OCI-LY1 (cell line): ENCODE results near the gene SOCS7.

ENCODE experiments used
- H2AFZ ChIP-seq: fragments of 200-600 bp; sonication (generic), shearing (Covaris generic); 2 replicates; pipeline ENCODE4 v1.6.0; 2014; ENCODE audit warnings: antibody characterized with exemption, mild to moderate bottlenecking, low read length
- H3F3A ChIP-seq: fragments of 200-600 bp; sonication (generic), shearing (Covaris generic); 2 replicates; pipeline ENCODE4 v1.6.0; 2014; ENCODE audit warnings: mild to moderate bottlenecking, antibody characterized with exemption, low read length, moderate library complexity; ENCODE audit not compliant: insufficient read depth
- H3K27ac ChIP-seq: fragments of 200-600 bp; sonication (generic); 2 replicates; pipeline ENCODE4 v1.5.1; 2014; ENCODE audit warnings: low read length, mixed run types, mild to moderate bottlenecking, low read depth; ENCODE audit not compliant: poor library complexity, severe bottlenecking
- H3K27me3 ChIP-seq: fragments of 200-600 bp; sonication (generic); 2 replicates; pipeline ENCODE4 v1.6.0; 2014; ENCODE audit warnings: antibody characterized with exemption, mild to moderate bottlenecking, low read length, moderate library complexity; ENCODE audit not compliant: insufficient read depth
- H3K36me3 ChIP-seq: fragments of 200-600 bp; sonication (generic); 2 replicates; pipeline ENCODE4 v1.6.1; 2014; ENCODE audit warnings: mild to moderate bottlenecking, antibody characterized with exemption, low read length, moderate library complexity, mixed read lengths; ENCODE audit not compliant: insufficient read depth
- H3K4me1 ChIP-seq: fragments of 200-600 bp; sonication (generic); 2 replicates; pipeline ENCODE4 v1.5.1; 2014; ENCODE audit warnings: mild to moderate bottlenecking, low read length, moderate library complexity; ENCODE audit not compliant: insufficient read depth, severe bottlenecking
- H3K4me2 ChIP-seq: fragments of 200-600 bp; sonication (generic), shearing (Covaris generic); 2 replicates; pipeline ENCODE4 v1.6.1; 2014; ENCODE audit warnings: low read length
- H3K4me3 ChIP-seq: fragments of 200-600 bp; sonication (generic); 2 replicates; pipeline ENCODE4 v1.5.1; 2014; ENCODE audit warnings: low read length, low read depth, mild to moderate bottlenecking, mixed read lengths; ENCODE audit not compliant: poor library complexity, severe bottlenecking
- H3K79me2 ChIP-seq: fragments of 200-600 bp; shearing (Covaris generic); 2 replicates; pipeline ENCODE4 v1.6.1; 2016; ENCODE audit warnings: mixed run types, low read length, mixed read lengths; ENCODE audit not compliant: insufficient read depth
- H3K9ac ChIP-seq: fragments of 200-600 bp; sonication (generic), shearing (Covaris generic); 2 replicates; pipeline ENCODE4 v1.6.1; 2014; ENCODE audit warnings: mild to moderate bottlenecking, low read length, mixed read lengths
- H3K9me2 ChIP-seq: fragments of 200-600 bp; sonication (generic), shearing (Covaris generic); 2 replicates; pipeline ENCODE4 v1.6.1; 2014; ENCODE audit warnings: low read depth, mild to moderate bottlenecking, low read length, mixed read lengths
- H3K9me3 ChIP-seq: fragments of 200-600 bp; shearing (Covaris generic); 2 replicates; pipeline ENCODE4 v1.6.1; 2014; ENCODE audit warnings: low read length, mixed read lengths
- H4K20me1 ChIP-seq: fragments of 200-600 bp; sonication (generic), shearing (Covaris generic); 2 replicates; pipeline ENCODE4 v1.6.0; 2016; ENCODE audit warnings: mild to moderate bottlenecking, low read length; ENCODE audit not compliant: insufficient read depth
- CTCF ChIP-seq: fragments of 200-600 bp; sonication (generic), shearing (Covaris generic); IDR thresholded peaks from 2 replicates; pipeline ENCODE4 v1.5.1; 2017; ENCODE audit warnings: mild to moderate bottlenecking, antibody characterized with exemption, low read length, moderate library complexity, mixed read lengths
- EZH2 ChIP-seq: fragments of 200-600 bp; sonication (generic), shearing (Covaris generic); IDR thresholded peaks from 2 replicates; pipeline ENCODE4 v1.8.0; 2017; ENCODE audit warnings: borderline replicate concordance, mixed run types, mild to moderate bottlenecking, antibody characterized with exemption, low read length, moderate library complexity, mixed read lengths

The SOCS7 gene

DNA sequence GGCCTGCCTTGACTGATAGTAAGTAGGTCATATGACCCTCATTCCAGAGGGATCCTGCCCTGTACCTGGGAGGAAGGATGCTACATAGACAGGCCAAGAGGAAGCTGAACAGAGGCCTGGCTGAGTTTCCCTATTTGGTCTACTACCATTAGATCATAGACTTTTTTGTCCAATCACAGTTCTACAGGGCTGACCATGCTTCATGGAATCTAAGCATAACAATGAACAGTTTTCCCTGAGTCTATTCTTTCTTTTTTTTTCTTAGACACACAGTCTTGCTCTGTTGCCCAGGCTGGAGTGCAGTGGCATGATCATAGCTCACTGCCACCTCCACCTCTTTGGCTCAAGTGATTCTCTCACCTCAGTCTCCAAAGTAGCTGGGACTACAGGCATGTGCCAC is 11.8 kb upstream of the SOCS7 start:
- no peaks in the 10 kb centered on the region; the same call in 1 of the 2 replicates for H3K27me3 ChIP-seq
- H3K36me3 ChIP-seq, result no peaks in the 10 kb centered on the region
- TF ChIP-seq CTCF (no peak), EZH2 (no peak)
- H4K20me1 ChIP-seq, result no peaks in the 10 kb centered on the region
- no peaks in the 10 kb centered on the region for H3K79me2 ChIP-seq
- H3K4me3 ChIP-seq, result no peak overlapping the region
- H3K27ac ChIP-seq, result no peak overlapping the region
- H3F3A ChIP-seq, result no peaks in the 10 kb centered on the region
- H3K9me2 ChIP-seq, result no peaks in the 10 kb centered on the region
- no peak overlapping the region for H3K4me2 ChIP-seq
- H3K9ac ChIP-seq, result no peak overlapping the region
- H2AFZ ChIP-seq, result no peak overlapping the region
- H3K9me3 ChIP-seq, result no peaks in the 10 kb centered on the region
- H3K4me1 ChIP-seq, result peaks cover 9% of the 10 kb centered on the region

DNA sequence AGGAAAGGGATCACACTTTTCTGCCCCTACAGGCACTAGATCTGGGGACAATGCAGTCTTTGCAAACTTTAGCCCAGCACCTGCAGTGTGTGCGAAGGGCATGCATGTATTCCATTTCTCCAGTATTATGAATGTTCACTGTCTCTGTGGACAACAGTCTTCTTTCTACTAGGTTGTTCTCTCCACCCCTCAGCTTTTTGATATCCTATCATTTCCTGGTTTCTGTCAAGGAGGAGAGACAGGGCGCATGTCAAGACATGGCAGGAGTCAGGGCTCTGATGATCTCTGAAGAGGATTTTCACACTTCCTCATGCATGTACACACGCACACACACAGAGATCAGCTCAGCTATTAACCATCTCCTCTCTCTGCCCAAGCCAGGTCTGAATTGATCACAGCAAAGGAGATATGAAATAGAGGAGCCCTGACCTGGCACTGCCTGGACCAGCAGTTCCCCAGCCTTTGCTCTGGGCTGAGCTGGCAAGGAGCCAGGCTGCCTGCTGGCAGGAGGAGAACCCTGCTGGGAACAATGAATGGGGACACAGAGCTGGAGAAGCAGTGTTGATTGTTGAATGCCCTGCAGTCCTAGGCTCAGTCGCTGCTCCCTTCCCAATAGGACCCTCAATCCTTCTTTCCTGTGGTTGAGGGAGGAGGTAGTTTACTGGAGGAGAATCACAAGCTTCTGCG is 10.5 kb upstream of the SOCS7 start:
- TF ChIP-seq CTCF (no peak), EZH2 (no peak)
- H3K9me2 ChIP-seq, result no peaks in the 10 kb centered on the region
- H3K9me3 ChIP-seq, result no peaks in the 10 kb centered on the region
- no peaks in the 10 kb centered on the region for H3K79me2 ChIP-seq
- peaks cover 9% of the 10 kb centered on the region for H3K4me1 ChIP-seq
- H3K27me3 ChIP-seq, result no peaks in the 10 kb centered on the region; the same call in 1 of the 2 replicates
- H3K9ac ChIP-seq, result no peak overlapping the region
- no peaks in the 10 kb centered on the region for H3K36me3 ChIP-seq
- no peaks in the 10 kb centered on the region for H4K20me1 ChIP-seq
- no peaks in the 10 kb centered on the region for H3F3A ChIP-seq
- no peak overlapping the region for H2AFZ ChIP-seq
- H3K4me3 ChIP-seq, result no peak overlapping the region
- H3K27ac ChIP-seq, result no peak overlapping the region
- no peak overlapping the region for H3K4me2 ChIP-seq

- H3F3A ChIP-seq, result no peaks in the 10 kb centered on the region
- TF ChIP-seq CTCF (no peak), EZH2 (no peak)
- H3K4me3 ChIP-seq, result no peak overlapping the region
- H4K20me1 ChIP-seq, result no peaks in the 10 kb centered on the region
- H3K27me3 ChIP-seq, result no peaks in the 10 kb centered on the region; the same call in 1 of the 2 replicates
- no peak overlapping the region for H3K27ac ChIP-seq
- no peak overlapping the region for H2AFZ ChIP-seq
- H3K79me2 ChIP-seq, result no peaks in the 10 kb centered on the region
- H3K9ac ChIP-seq, result no peak overlapping the region
- no peaks in the 10 kb centered on the region for H3K36me3 ChIP-seq
- H3K9me2 ChIP-seq, result no peaks in the 10 kb centered on the region
- no peaks in the 10 kb centered on the region for H3K9me3 ChIP-seq
- H3K4me2 ChIP-seq, result no peak overlapping the region
- peaks cover 9% of the 10 kb centered on the region for H3K4me1 ChIP-seq
These were observed 8.6 kb upstream of the SOCS7 start for GRCh38 chr17:38342886-38343607.
